H1 (cell line): ENCODE data around the gene SMAP1. TPM values are rescaled to one million over a fixed set of nuclear protein-coding genes. Genes with fewer than 3 reads are reported as not detected.

Source experiments
- ATF2 ChIP-seq: IDR thresholded peaks from 2 replicates; pipeline ENCODE4 v1.6.1; 2012; ENCODE audit warnings: low read length, inconsistent platforms
- CHD7 ChIP-seq: fragments of 300-600 bp; sonication (generic); IDR thresholded peaks from 2 replicates; pipeline ENCODE4 v1.7.1; 2012; ENCODE audit warnings: low read length, moderate library complexity, mild to moderate bottlenecking, inconsistent platforms; ENCODE audit not compliant: insufficient replicate concordance
- EGR1 ChIP-seq: IDR thresholded peaks from 2 replicates; pipeline ENCODE4 v1.6.1; 2011; ENCODE audit warnings: low read depth, low read length, borderline replicate concordance
- HDAC2 ChIP-seq, 2 experiments: fragments of 300-600 bp in 1 of 2; sonication (generic) in 1 of 2; IDR thresholded peaks; 2 replicates each; pipeline ENCODE4 v1.6.1; 2011 to 2012; ENCODE audit warnings: low read depth in 2 of 2, low read length in 2 of 2, mild to moderate bottlenecking in 2 of 2, moderate library complexity in 2 of 2, borderline replicate concordance in 1 of 2, inconsistent platforms in 1 of 2
- SIX5 ChIP-seq: IDR thresholded peaks from 2 replicates; pipeline ENCODE4 v1.6.1; 2011; ENCODE audit warnings: mild to moderate bottlenecking, low read depth, low read length
- YY1 ChIP-seq: IDR thresholded peaks from 2 replicates; pipeline ENCODE4 v1.6.1; 2011; ENCODE audit warnings: low read depth, mild to moderate bottlenecking, low read length
- polyA plus RNA-seq, 7 experiments: library from polyadenylated mRNA; depleted of rRNA in 3 of 7; stranded (reverse) in 5 of 7; unstranded in 2 of 7; fragments of >200 nt in 5 of 7; fragments of 200-250 nt in 2 of 7; gene quantifications; 1 replicate in 5 of 7; 2 replicates in 1 of 7; 4 replicates in 1 of 7; pipeline versions ENCODE4 v1.2.1 to v1.2.3, GENCODE V29; 2011 to 2013; ENCODE audit warnings: missing spikeins in 2 of 7, mixed read lengths in 2 of 7
- total RNA-seq: library from RNA; stranded (reverse); fragmentation: NEBNext Ultra II Directional; extraction: Animal tissue kit (Norgen Biotek cat#: 25700); gene quantifications from 2 replicates; pipeline ENCODE4 v1.2.1, GENCODE V29; 2021

Gene SMAP1
- total and polyA plus RNA-seq, 2 of the 8 experiments (the other 6 are each of a cell fraction or from before 2014, with no cell fraction given), result 18.8 to 32.4 TPM

GRCh38 chr6:70680396-70680795, 12.7 kb downstream of the SMAP1 start (continued):
- TF ChIP-seq CHD7, result no peak
- TF ChIP-seq EGR1, result no peak
- TF ChIP-seq SIX5, result no peak
- no peak for TF ChIP-seq YY1
- no peak for TF ChIP-seq HDAC2 (IDR thresholded peaks at IDR 0.05; ENCODE audit: borderline replicate concordance in 1 of 2, low read depth in 2 of 2, low read length in 2 of 2)
- no peak for TF ChIP-seq ATF2
- TF ChIP-seq, all 59 proteins: peak for 0
